ENCODE data around the gene SH3RF3. TPM values are rescaled to one million over a fixed set of nuclear protein-coding genes. Genes with fewer than 3 reads are reported as not detected.

The SH3RF3 gene
- total RNA-seq, 1 experiment from 2014 or later, result 1.0 TPM

DNA sequence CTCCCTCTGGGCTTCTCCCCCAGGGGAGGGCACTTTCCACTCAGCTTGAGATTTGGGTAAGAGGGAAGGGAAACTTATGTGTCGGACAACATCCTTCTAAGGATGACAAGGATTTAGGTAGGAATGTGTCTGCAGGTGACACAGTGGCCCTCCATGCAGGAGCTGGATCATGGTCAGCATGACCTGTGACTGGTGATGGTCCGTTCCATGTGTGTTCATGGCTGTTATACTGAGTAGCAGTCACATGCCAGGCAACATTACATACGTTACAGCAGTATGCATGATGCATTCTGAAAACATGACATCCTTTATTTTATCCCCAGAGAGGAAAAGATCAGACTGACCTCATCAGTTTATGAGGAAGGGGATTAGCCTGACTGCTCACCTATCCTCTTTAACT is 292.6 kb downstream of the SH3RF3 start (continued):
- TF ChIP-seq, protein P1, sequence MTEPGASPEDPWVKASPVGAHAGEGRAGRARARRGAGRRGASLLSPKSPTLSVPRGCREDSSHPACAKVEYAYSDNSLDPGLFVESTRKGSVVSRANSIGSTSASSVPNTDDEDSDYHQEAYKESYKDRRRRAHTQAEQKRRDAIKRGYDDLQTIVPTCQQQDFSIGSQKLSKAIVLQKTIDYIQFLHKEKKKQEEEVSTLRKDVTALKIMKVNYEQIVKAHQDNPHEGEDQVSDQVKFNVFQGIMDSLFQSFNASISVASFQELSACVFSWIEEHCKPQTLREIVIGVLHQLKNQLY (CRISPR knock-in tag; IDR thresholded peaks at IDR 0.05), result no peak
- TF ChIP-seq ATF1 (CRISPR knock-in tag; IDR thresholded peaks at IDR 0.05), result no peak
- no peak for TF ChIP-seq ZNF138 (CRISPR knock-in tag; conservative IDR thresholded peaks at IDR 0.05)
- TF ChIP-seq, protein P2, sequence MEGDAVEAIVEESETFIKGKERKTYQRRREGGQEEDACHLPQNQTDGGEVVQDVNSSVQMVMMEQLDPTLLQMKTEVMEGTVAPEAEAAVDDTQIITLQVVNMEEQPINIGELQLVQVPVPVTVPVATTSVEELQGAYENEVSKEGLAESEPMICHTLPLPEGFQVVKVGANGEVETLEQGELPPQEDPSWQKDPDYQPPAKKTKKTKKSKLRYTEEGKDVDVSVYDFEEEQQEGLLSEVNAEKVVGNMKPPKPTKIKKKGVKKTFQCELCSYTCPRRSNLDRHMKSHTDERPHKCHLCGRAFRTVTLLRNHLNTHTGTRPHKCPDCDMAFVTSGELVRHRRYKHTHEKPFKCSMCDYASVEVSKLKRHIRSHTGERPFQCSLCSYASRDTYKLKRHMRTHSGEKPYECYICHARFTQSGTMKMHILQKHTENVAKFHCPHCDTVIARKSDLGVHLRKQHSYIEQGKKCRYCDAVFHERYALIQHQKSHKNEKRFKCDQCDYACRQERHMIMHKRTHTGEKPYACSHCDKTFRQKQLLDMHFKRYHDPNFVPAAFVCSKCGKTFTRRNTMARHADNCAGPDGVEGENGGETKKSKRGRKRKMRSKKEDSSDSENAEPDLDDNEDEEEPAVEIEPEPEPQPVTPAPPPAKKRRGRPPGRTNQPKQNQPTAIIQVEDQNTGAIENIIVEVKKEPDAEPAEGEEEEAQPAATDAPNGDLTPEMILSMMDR (IDR thresholded peaks at IDR 0.05), result no peak
- TF ChIP-seq, protein P3, sequence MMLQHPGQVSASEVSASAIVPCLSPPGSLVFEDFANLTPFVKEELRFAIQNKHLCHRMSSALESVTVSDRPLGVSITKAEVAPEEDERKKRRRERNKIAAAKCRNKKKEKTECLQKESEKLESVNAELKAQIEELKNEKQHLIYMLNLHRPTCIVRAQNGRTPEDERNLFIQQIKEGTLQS (CRISPR knock-in tag; conservative IDR thresholded peaks at IDR 0.05), result no peak
- TF ChIP-seq, protein P4, sequence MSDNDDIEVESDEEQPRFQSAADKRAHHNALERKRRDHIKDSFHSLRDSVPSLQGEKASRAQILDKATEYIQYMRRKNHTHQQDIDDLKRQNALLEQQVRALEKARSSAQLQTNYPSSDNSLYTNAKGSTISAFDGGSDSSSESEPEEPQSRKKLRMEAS (CRISPR knock-in tag; IDR thresholded peaks at IDR 0.05), result no peak
- no peak for TF ChIP-seq TCF7 (CRISPR knock-in tag; IDR thresholded peaks at IDR 0.05; ENCODE audit: low read depth)

DNA sequence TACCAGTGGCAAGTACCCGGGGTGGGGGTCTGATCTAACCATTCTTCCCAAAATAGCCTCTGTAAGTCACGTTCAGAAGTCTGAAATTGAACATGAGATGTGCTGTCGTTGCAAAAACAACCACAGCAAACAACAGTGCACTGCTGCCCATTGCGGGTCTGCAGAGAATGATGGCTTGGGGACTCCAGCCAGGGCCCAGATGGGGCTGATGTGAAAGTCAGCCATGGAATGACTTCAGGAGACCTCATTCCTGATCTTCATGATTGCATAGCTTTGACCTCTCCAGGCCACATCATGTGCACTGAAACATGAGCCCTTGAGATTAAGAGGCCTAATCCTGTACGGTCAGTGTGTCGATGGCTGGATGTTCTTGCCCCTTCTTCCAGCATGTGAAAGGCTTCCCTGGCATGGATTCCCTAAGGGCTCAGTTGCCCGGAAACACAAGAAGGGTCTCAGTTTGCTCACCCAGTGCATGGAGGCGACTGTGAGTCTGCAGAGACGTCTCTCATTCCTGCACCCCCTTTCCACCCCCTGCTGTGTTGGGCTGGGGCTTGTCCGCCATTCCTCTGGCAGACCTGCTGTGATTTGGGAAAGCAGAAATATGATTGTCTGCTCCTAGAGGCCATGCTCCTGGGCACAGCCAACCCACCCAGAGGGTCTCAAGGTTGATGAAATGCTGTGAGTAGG is 293.2 kb downstream of the SH3RF3 start:
- no peaks in the 10 kb centered on the region for H3K9me3 Mint-ChIP-seq
- ChIA-PET CTCF (no interaction called here), POLR2A (no interaction called here)
- H3K27me3 Mint-ChIP-seq (ENCODE audit: low read depth), result no peaks in the 10 kb centered on the region
- TF ChIP-seq TEAD4 (CRISPR knock-in tag; IDR thresholded peaks at IDR 0.05), result no peak
- TF ChIP-seq, protein P5, sequence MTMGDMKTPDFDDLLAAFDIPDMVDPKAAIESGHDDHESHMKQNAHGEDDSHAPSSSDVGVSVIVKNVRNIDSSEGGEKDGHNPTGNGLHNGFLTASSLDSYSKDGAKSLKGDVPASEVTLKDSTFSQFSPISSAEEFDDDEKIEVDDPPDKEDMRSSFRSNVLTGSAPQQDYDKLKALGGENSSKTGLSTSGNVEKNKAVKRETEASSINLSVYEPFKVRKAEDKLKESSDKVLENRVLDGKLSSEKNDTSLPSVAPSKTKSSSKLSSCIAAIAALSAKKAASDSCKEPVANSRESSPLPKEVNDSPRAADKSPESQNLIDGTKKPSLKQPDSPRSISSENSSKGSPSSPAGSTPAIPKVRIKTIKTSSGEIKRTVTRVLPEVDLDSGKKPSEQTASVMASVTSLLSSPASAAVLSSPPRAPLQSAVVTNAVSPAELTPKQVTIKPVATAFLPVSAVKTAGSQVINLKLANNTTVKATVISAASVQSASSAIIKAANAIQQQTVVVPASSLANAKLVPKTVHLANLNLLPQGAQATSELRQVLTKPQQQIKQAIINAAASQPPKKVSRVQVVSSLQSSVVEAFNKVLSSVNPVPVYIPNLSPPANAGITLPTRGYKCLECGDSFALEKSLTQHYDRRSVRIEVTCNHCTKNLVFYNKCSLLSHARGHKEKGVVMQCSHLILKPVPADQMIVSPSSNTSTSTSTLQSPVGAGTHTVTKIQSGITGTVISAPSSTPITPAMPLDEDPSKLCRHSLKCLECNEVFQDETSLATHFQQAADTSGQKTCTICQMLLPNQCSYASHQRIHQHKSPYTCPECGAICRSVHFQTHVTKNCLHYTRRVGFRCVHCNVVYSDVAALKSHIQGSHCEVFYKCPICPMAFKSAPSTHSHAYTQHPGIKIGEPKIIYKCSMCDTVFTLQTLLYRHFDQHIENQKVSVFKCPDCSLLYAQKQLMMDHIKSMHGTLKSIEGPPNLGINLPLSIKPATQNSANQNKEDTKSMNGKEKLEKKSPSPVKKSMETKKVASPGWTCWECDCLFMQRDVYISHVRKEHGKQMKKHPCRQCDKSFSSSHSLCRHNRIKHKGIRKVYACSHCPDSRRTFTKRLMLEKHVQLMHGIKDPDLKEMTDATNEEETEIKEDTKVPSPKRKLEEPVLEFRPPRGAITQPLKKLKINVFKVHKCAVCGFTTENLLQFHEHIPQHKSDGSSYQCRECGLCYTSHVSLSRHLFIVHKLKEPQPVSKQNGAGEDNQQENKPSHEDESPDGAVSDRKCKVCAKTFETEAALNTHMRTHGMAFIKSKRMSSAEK (CRISPR knock-in tag; IDR thresholded peaks at IDR 0.05; ENCODE audit: borderline replicate concordance), result no peak
- no peak for TF ChIP-seq NFYB (CRISPR knock-in tag; conservative IDR thresholded peaks at IDR 0.05; ENCODE audit: low read depth)
- no peaks in the 10 kb centered on the region for H3K36me3 Mint-ChIP-seq
- H3K27ac Mint-ChIP-seq, result no peak overlapping the region
- no peak for DNase-seq (ENCODE audit: low spot score)
- ATAC-seq, result no peak
- no peak overlapping the region for H3K4me3 Mint-ChIP-seq
- no peaks in the 10 kb centered on the region for H3K4me1 Mint-ChIP-seq

DNA sequence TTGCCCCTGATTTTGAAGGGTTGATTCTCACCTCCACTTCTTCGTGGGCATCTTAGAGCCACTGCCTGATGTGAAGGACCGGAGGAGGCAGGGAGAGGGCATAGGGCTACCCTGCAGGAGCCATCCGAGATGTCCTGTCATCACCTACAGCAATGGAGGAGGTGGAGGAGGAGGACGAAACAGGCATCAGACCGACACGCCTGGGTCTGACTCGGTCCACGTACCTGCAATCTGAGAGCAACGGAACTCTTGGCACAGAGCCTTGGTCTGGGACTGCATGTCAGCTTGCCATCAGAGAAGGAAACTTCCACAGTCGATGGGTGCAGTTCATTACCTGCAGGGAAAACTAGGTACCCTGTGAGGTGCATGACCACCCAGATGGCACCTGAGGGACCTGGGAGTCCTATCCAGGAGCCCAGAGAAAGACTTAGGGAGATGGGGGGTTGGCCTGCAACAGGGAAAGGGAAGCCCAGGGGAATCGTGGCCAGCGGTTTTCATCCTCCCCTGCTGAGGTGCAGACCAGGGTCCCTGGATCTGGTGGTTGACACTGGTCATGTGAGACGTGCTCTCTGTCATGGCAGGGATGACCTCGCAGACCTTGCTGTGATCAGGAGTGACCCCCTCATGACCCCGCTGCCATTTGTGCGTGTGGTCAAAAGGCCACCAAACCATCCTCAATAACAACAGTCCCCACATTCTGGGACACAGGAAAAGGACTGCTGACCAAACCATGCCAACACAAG is 293.9 kb downstream of the SH3RF3 start:
- DNase-seq (ENCODE audit: low spot score), result no peak
- Mint-ChIP-seq H3K36me3 (no peaks in the 10 kb centered on the region), H3K4me1 (no peaks in the 10 kb centered on the region), H3K4me3 (no peak overlapping the region), H3K9me3 (no peaks in the 10 kb centered on the region), H3K27ac (no peak overlapping the region), H3K27me3 (ENCODE audit: low read depth) (no peaks in the 10 kb centered on the region)
- POLR2A ChIA-PET, result no interaction called here
- TF ChIP-seq ZNF317 (CRISPR knock-in tag; IDR thresholded peaks at IDR 0.05; ENCODE audit: borderline replicate concordance, low read depth), result no peak
- TF ChIP-seq, protein P6, sequence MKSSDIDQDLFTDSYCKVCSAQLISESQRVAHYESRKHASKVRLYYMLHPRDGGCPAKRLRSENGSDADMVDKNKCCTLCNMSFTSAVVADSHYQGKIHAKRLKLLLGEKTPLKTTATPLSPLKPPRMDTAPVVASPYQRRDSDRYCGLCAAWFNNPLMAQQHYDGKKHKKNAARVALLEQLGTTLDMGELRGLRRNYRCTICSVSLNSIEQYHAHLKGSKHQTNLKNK (CRISPR knock-in tag; IDR thresholded peaks at IDR 0.05), result no peak
- TF ChIP-seq, protein P7, sequence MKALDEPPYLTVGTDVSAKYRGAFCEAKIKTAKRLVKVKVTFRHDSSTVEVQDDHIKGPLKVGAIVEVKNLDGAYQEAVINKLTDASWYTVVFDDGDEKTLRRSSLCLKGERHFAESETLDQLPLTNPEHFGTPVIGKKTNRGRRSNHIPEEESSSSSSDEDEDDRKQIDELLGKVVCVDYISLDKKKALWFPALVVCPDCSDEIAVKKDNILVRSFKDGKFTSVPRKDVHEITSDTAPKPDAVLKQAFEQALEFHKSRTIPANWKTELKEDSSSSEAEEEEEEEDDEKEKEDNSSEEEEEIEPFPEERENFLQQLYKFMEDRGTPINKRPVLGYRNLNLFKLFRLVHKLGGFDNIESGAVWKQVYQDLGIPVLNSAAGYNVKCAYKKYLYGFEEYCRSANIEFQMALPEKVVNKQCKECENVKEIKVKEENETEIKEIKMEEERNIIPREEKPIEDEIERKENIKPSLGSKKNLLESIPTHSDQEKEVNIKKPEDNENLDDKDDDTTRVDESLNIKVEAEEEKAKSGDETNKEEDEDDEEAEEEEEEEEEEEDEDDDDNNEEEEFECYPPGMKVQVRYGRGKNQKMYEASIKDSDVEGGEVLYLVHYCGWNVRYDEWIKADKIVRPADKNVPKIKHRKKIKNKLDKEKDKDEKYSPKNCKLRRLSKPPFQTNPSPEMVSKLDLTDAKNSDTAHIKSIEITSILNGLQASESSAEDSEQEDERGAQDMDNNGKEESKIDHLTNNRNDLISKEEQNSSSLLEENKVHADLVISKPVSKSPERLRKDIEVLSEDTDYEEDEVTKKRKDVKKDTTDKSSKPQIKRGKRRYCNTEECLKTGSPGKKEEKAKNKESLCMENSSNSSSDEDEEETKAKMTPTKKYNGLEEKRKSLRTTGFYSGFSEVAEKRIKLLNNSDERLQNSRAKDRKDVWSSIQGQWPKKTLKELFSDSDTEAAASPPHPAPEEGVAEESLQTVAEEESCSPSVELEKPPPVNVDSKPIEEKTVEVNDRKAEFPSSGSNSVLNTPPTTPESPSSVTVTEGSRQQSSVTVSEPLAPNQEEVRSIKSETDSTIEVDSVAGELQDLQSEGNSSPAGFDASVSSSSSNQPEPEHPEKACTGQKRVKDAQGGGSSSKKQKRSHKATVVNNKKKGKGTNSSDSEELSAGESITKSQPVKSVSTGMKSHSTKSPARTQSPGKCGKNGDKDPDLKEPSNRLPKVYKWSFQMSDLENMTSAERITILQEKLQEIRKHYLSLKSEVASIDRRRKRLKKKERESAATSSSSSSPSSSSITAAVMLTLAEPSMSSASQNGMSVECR (CRISPR knock-in tag; IDR thresholded peaks at IDR 0.05; ENCODE audit: borderline replicate concordance), result no peak
- TF ChIP-seq NFE2L1 (CRISPR knock-in tag; IDR thresholded peaks at IDR 0.05), result no peak
- ATAC-seq, result no peak
- CTCF ChIA-PET, result no interaction called here

All from WTC11 (cell line).